Activated naive CD4-positive, alpha-beta T cell treated with Interleukin-2 at 50 U/mL for 16 hours (primary cell): ENCODE measurements around the gene MBOAT7.
"Not testable (repeated sequence)": the region's sequence is repeated elsewhere in the genome, so short reads cannot be mapped to it uniquely, and the experiment has no call there.

ENCODE experiments used
- DNase-seq: peaks from one replicate; pipeline ENCODE4 v3.0.0-alpha.2; 2020

The MBOAT7 gene

DNA sequence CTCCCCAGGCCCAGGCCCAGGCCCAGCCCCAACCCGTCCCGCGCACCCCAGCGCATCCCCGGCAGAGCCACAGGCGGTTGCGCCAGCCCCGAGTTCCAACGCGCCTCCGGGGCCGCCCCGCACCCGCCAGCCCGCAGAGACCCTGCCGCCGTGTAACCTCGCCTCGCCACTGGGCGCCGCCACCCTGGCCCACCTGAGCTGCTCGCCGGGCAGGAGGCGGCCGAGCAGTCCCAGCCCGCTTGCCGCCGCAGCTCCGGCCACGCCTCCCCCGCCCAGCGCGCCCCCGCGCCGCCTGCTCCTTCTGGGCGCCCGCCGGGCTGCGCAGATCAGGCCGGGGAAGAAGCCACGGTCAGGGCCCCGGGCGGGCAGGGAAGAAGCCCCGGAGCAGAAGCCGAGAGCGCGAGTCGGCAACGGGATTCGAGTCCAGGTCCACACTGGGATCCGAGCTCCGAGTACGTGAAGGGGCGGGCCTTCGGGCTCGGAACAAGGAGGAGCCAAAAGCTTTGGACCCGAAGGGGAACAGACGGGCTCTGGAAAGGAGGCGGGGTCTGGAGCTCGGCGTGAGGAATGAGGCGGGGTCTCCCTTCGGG lies at the start of gene MBOAT7:
TSS of gene MBOAT7 (minus strand) at position 436 of the 590 bp plus-strand sequence. CDS start 1,072 bp downstream, outside the sequence.
- DNase-seq, result no peak

DNA sequence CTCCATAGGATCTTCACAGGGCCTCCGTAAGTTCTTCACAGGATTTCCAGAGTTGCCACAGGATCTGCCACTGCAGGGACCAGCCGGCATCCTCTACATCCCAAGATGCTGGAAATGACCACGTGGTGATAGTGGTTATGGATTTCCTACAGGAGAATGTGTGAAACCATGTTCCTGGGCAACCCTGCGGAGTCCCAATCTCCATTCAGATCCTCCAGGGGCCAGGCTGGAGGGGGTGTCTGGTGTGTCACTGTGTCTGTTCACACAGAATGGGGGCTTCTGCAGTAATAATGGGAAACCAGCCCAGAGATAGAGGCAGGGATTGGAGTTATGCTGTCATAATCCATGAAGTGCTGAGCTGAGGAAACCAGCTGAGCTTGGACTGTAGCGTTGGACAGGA lies 44.6 kb upstream of the MBOAT7 start:
- DNase-seq, result no peak

DNA sequence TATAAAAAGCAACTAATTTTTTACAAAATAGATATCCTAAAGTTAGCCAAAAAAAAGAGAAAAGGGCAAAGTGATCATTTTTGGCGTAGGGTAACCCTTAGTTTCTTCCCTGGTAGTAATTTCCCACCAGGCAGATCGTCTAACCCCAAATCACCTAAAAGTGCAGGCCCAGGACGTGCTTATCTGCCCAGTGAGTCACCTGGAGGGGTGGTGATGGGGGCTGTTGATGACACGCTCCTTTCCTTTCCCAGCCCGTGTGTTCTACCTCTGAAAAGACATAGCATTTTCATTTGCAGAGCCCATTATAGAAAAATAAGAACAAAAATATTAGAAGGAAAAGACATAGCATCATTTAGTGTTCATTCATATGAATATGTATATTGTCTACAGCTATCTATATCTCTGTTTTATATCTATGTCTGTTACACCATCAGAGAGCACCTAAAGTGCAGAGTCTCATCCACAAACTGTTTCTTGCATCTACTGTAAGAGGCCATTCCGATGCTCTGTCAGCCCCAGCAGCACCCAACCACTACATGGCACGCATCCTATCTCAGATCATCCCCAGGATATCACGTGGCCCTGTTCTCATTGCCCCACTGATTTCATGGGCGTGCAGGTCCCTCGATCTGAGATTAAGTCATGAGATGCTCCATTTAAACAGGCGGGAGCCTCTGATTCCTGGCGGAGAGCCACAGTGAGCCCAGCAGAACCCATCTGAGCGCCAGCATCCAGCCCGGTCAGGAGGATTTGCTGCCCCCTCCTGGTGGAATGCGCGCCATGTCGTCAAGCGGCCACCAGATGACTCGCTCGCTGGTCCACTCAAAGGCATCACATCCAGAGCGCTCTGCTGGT lies 41.9 kb upstream of the MBOAT7 start:
- DNase-seq, result peak; percentile 91

DNA sequence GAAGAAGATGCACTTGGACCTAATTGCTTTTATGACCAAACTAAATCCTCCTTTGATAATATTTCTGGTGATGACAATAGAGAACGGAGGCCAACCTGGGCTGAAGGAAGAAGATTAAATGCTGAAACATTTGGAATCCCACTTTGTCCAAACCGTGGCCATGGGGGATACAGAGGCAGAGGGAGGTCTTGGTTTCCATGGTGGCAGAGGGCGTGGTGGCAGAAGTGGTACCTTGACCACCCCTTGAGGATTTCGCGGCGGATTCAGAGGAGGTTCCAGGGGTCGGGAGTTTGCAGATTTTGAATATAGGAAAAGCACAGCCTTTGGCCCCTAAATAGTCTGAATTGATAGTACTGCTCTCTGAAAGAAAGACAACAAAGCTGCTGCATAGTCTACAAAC lies 40.7 kb upstream of the MBOAT7 start:
- DNase-seq, result no peak

- DNase-seq, result no peak
These were observed 39.8 kb upstream of the MBOAT7 start for GRCh38 chr19:54229146-54229545.

DNA sequence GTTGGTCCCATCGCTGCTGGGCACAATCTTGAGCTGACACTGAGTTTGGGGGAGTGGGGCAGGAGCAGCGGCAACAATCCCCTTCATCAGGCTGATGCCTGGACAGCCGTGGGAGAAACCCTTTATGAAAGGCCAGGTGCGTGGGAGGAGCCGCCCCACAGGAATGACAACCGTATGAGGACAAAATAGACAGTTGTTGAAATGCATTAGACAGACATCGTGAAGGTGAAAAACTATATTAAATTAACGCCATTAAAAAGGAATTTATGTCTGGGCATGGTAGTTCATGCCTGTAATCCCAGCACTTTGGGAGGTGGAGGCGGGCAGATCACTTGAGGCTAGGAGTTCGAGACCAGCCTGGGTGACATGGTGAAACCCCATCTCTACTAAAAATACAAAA lies 35.2 kb upstream of the MBOAT7 start:
- DNase-seq, result not testable (repeated sequence)

GRCh38 chr19:54223937-54224281 lies 34.5 kb upstream of the MBOAT7 start:
- DNase-seq, result not testable (repeated sequence)

DNA sequence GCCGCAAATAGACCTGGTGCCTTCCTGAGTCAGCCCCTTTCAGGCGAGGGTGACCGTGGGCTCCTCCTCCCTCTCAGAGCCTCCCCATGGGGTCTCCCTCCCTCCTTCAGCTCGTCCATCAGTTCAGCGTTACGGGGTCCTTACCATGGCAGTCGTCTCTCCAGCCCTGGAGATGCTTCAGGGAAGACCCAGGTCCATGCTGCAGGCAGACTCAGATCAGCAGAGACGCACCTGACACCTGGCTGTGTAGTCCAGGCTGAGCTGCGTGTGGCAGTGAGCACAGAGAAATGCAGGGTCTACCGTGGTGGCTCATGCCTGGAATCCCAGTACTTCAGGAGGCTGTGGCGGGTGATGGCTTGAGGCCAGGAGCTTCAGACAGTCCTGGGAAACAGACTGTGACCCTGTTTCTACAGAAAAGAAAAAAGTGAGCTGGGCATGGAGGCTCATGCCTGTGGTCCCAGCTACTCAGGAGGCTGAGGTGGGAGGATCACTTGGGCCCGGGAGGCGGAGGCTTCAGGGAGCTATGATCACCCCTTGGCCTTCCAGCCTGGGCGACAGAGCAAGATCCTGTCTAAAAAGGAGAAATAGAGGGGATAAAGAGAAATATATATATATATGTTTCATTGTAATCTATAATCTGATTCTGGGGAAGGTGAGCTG lies 34.0 kb upstream of the MBOAT7 start:
- DNase-seq, result not testable (repeated sequence)

DNA sequence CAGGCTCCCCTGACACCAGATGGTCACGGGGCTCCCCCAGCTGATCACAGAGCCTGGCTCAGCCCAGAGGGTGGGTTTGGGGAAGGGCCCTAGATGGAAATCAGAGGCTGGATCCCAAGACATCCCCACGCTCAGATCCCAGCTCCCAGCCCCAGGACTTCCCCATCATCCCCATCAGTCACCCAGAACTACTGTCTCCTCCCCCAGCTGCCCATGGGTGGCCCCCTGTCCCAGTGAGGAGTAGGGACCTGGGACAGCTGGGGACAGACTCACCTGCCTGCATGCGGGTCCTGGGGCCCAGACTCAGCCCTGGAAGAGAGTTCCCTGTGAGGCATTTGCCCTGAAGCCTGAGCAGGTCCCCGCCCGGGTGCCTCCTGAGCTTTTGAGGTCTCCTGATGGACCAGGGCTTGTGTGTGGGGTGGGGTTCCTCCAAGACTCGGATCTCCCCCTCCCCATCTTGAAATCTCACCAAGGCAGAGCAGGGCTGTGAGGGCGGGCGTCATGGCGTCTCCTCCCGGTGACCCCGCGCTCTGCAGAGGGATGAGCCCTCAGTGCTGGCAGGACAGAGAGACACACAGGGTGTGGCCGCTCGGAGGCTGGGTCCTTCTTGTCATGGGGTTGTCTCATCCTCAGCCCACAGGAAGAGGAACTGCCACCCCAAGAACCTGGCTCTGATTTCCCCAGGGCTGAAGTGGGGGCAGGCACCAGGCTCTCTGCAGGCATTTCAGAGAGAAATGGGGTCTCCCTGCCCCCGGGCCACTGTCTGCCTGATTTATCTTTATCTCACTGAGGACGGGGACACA lies 33.3 kb upstream of the MBOAT7 start, which contains the start of gene LILRB3:
TSS of gene LILRB3 (minus strand) at position 534 of the 803 bp plus-strand sequence. CDS start at position 503, 31 bp downstream.
- not testable (repeated sequence) for DNase-seq

- DNase-seq, result not testable (repeated sequence)
These were observed 32.6 kb upstream of the MBOAT7 start for GRCh38 chr19:54221947-54222346.

DNA sequence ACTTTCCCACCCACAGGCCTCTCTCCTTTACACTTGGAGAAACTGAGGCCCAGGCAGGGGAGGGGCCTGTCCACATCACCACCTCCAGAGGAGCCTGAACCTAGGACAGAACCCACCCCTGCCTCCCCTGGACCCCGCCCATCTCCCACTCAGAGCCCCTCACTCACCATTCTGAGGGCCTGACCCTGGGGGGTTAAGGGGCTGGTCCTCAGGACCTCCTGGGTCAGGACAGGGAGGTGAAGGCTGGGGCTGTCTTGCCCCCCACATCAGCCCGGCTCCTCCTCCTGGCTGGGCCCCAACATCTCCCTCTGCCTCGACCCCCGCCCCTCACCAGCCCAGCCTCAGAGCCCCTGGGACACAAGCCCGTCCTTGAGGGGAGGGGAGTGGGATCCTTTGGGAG lies 30.3 kb upstream of the MBOAT7 start:
- DNase-seq, result not testable (repeated sequence)

DNA sequence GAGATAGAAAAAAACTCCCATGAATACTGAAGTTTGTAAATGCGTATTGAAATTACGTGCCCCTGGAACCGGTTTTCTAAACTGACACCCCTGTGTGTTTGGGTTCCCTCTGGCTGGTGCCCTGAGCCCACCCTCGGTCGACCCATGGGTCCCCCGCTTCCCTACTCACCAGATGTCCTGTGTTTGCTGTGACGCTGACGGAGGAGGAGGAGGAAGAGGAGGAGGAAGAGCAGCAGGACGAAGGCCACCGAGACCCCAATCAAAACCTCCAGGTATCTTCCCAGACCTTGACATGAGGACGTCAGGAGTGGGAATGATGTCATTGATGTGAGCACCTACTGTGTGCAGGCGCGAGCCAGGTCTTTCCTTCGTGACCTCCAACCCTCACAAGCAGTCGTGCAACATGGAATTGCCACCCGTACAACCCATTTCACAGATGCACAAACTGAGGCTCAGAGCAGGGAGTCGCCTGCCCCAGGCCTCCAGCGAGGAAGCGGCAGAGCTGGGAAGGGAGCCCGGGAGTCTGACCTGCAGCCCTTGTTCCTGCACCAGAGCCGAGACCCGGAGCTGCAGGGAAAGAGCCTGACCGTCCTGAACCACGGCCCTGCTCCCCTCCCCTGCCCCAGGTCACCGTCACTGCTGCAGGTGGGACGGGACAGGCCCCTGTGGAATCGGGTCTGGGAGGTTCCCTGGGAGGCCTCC lies 29.7 kb upstream of the MBOAT7 start:
- DNase-seq, result no peak

GRCh38 chr19:54218259-54218658 lies 28.9 kb upstream of the MBOAT7 start:
- DNase-seq, result no peak

DNA sequence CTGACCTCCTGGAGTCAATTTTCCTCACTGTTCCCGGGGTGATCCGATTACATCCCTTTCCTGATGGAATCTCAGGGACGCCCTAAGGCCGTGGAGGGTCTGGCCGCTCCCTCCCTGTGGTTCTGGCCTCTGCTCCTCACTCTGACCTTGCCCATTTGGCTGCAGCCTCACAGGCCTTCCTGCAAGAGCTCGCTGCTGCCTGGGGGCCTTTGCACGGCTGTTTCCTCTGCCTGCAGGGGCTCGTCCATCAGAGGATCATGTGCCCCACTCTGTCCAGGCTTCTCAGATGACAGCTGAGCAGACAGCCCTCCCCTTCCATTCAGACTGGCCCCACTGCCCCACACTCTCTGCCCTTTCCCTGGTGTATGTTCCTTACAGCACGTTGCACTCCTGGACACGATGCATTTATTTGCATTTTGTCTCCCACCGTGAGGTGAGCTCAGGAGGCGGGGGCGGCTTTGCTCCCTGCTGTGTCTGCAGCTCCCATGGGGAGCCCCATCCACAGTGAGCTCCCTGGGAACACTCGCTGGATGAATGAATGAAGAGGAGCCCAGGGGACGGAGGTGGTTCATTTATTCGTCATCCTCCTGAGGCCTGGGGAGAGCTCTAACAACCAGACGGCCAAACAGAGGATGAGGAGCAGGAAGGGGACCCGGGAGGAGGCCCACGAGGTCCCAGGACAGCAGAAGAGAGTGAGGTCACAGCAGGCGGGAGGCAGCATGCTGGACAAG lies 28.3 kb upstream of the MBOAT7 start:
- not testable (repeated sequence) for DNase-seq

DNA sequence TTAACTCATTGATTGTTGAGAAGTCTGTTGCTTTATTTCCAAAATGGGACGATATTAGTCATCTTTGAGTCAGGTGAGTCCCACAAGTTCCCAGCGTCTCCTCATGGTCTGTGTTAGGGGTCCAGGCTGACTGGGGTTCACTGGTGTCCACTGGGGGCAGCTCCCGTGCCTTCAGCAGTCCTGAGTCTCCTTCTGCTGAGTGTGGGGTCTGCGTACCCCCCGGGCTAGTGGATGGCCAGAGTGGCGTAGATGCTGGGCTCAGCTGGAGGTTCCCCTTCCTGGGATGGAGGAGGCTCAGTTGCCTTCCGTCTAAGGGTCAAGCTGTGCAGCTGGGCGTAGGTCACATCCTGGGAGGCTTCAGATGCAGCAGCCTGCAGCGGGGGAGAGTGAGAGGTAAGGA lies 27.5 kb upstream of the MBOAT7 start:
- DNase-seq, result no peak

DNA sequence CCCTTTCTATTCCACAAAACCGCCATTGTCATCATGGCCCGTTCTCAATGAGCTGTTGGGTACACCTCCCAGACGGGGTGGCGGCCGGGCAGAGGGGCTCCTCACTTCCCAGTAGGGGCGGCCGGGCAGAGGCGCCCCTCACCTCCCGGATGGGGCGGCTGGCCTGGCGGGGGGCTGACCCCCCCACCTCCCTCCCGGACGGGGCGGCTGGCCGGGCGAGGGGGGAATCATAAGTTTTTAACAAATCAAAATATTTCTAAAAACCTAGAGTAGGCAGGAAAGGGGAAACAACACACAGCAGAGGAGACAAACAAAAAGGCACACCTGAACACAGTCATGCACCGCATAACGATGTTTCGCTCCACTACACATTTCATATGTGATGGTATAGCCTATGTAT lies 25.4 kb upstream of the MBOAT7 start:
- DNase-seq, result not testable (repeated sequence)

DNA sequence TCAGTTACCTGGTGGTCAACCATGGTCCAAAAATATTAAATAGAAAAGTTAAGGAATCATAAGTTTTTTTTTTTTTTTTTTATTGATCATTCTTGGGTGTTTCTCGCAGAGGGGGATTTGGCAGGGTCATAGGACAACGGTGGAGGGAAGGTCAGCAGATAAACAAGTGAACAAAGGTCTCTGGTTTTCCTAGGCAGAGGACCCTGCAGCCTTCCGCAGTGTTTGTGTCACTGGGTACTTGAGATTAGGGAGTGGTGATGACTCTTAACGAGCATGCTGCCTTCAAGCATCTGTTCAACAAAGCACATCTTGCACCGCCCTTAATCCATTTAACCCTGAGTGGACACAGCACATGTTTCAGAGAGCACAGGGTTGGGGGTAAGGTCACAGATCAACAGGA lies 24.8 kb upstream of the MBOAT7 start:
- DNase-seq, result not testable (repeated sequence)

GRCh38 chr19:54211235-54211634 lies 21.9 kb upstream of the MBOAT7 start:
- DNase-seq, result no peak

DNA sequence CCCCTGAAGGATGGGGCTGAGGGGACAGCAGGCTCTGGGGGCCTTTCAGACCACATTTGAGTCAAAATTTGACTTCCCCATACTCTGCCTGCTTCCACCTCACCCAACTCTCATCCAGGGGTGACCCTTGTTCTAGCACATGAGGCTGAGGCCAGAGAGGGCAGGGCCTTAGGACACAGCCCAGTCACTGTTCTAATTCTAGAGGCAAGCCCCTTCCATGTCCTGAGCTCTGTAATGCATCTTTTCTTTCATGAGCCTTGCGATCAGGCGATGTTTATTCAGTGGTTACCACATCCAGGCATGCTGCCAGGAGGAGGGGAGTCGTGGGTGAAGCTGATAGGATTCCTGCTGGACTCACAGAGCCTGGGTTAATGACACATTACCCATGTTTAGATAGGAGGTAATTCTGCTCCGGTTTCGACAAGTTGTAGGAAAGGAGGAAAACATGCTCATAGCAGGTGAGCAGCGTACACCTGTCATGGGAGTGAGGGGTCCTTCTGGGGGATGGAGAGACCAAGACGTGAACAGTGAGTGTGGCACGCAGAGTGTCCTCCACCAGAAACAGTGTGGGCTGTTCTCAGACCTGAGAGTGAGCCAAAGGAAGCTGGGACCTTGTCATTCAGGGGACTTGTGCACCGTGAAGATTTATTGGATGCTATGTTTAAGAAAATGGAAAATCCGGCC lies 20.6 kb upstream of the MBOAT7 start:
- no peak for DNase-seq

DNA sequence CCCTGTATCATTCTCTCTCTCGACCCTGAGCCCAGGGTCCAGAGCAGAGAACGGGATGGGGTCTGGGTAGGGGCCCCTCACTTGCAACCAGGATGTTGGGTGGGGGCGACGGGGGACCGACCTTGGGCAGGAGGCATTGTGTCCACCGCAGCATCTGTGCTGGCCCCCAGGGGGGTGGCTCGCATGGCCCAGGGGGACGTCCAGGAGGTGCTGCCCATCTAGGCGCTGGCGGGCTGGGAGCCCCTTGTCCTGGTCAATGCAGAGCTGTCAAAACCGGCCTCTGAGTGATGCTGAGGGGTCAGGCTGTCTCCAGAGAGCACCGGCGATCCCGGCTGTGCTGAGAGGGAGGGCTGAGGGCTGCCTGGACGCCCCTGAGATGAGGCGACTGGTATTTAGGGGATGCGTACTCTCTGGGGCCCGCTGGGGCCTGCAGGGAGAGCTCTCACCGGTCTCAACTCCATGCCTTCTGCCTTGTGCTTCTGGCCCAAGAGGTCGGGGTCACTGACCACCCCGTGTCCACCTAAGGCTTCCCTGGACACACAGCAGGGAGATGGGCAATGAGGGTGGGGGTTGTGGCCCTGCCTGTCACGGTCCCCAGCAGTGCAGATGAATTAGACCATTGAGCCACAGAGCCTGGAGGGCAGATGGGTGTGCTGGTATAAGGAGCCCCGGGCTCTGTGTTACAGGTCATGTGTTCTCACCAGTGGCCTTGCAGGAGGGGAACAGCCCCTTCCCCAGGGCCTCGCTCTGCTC lies 19.9 kb upstream of the MBOAT7 start:
- no peak for DNase-seq
